AG09309 (cell line): ENCODE measurements around the gene TM4SF18.
"Not testable (repeated sequence)": the region's sequence is repeated elsewhere in the genome, so short reads cannot be mapped to it uniquely, and the experiment has no call there.

ENCODE experiments used
- DNase-seq: peaks from one replicate; pipeline ENCODE4 v3.0.0-alpha.2; 2010; ENCODE audit warnings: low read depth
- H3K4me3 ChIP-seq: 2 replicates; pipeline ENCODE4 v1.5.1; 2011; ENCODE audit warnings: mild to moderate bottlenecking, low read depth, low read length, moderate library complexity; ENCODE audit not compliant: control insufficient read depth
- CTCF ChIP-seq: IDR thresholded peaks from 2 replicates; pipeline ENCODE4 v1.5.1; 2011; ENCODE audit warnings: mild to moderate bottlenecking, low read depth, low read length, inconsistent platforms; ENCODE audit not compliant: insufficient read depth, control insufficient read depth; ENCODE audit errors: missing control alignments

The TM4SF18 gene

GRCh38 chr3:149333176-149333859 lies at the start of gene TM4SF18:
Gene TM4SF18 (minus strand): TSS chr3:149333636. CDS start chr3:149333382, 254 bp downstream.
- no peak for DNase-seq
- H3K4me3 ChIP-seq, result no peak within 1 kb of the TSS

GRCh38 chr3:149382518-149382917 lies 49.1 kb upstream of the TM4SF18 start:
- no peak for TF ChIP-seq CTCF
- no peak for DNase-seq
- H3K4me3 ChIP-seq, result no peak overlapping the region

More at GRCh38 chr3:149333176-149333859, at the start of gene TM4SF18:
- TF ChIP-seq CTCF, result no peak

- TF ChIP-seq CTCF, result no peak
- no peak overlapping the region for H3K4me3 ChIP-seq
- DNase-seq, result peak; percentile 72
Observed at GRCh38 chr3:149382101-149382467, 48.6 kb upstream of the TM4SF18 start.

- DNase-seq, result no peak
- no peak for TF ChIP-seq CTCF
- no peak overlapping the region for H3K4me3 ChIP-seq
Observed at GRCh38 chr3:149381173-149382100, 48.0 kb upstream of the TM4SF18 start.

GRCh38 chr3:149380220-149380619 lies 46.8 kb upstream of the TM4SF18 start:
- H3K4me3 ChIP-seq, DNase-seq: not testable (repeated sequence)

GRCh38 chr3:149378478-149379309 lies 45.3 kb upstream of the TM4SF18 start:
- TF ChIP-seq CTCF, result no peak
- DNase-seq, result no peak
- no peak overlapping the region for H3K4me3 ChIP-seq
